ENCODE results near the gene SH3D21.

SH3D21 gene

GRCh38 chr1:36324353-36324703, 18.2 kb downstream of the SH3D21 start:
- Histone ChIP-seq H3K9me3 (ENCODE audit: severe bottlenecking) (no peaks in the 10 kb centered on the region), H3K4me1 (ENCODE audit: insufficient read depth, poor library complexity, severe bottlenecking) (no peaks in the 10 kb centered on the region), H3K4me3 (ENCODE audit: severe bottlenecking) (no peak overlapping the region), H3K27ac (ENCODE audit: poor library complexity, severe bottlenecking) (no peak overlapping the region), H3K36me3 (ENCODE audit: low read depth) (no peaks in the 10 kb centered on the region), H3K27me3 (ENCODE audit: insufficient read depth, poor library complexity, severe bottlenecking) (no peaks in the 10 kb centered on the region)
- no peak for DNase-seq (ENCODE audit: low spot score)
- ATAC-seq (ENCODE audit: low read depth), result no peak
- TF ChIP-seq, protein P1, sequence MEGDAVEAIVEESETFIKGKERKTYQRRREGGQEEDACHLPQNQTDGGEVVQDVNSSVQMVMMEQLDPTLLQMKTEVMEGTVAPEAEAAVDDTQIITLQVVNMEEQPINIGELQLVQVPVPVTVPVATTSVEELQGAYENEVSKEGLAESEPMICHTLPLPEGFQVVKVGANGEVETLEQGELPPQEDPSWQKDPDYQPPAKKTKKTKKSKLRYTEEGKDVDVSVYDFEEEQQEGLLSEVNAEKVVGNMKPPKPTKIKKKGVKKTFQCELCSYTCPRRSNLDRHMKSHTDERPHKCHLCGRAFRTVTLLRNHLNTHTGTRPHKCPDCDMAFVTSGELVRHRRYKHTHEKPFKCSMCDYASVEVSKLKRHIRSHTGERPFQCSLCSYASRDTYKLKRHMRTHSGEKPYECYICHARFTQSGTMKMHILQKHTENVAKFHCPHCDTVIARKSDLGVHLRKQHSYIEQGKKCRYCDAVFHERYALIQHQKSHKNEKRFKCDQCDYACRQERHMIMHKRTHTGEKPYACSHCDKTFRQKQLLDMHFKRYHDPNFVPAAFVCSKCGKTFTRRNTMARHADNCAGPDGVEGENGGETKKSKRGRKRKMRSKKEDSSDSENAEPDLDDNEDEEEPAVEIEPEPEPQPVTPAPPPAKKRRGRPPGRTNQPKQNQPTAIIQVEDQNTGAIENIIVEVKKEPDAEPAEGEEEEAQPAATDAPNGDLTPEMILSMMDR (IDR thresholded peaks at IDR 0.05; ENCODE audit: poor library complexity, severe bottlenecking), result no peak

DNA sequence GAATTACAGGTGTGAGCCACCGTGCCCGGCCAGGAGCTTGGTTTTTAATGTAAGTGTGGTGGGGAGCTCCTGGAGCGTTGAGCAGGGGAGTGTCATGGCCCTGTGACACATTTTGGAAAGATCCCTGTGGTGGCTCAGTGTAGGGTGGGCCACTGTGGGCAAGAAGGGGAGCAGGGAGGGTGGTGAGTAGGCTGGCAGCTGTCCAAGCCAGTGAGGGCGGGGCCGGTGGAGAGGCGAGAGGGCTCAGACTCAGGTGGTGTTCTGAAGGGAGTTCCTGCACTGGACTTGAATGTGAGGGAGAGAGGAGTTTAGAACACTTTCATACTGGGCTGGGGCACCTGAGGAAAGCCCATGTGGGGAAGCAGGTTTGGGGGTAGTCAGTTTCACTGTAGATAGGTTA, 20.3 kb downstream of the SH3D21 start:
- peak; percentile 8; the same call in 1 of the 3 replicates for ATAC-seq (ENCODE audit: low read depth)
- H3K4me1 ChIP-seq (ENCODE audit: insufficient read depth, poor library complexity, severe bottlenecking), result no peaks in the 10 kb centered on the region

GRCh38 chr1:36327421-36328087, 21.4 kb downstream of the SH3D21 start:
- Histone ChIP-seq H3K4me1 (ENCODE audit: insufficient read depth, poor library complexity, severe bottlenecking) (no peaks in the 10 kb centered on the region), H3K36me3 (ENCODE audit: low read depth) (no peaks in the 10 kb centered on the region), H3K27me3 (ENCODE audit: insufficient read depth, poor library complexity, severe bottlenecking) (no peaks in the 10 kb centered on the region), H3K4me3 (ENCODE audit: severe bottlenecking) (no peak overlapping the region), H3K9me3 (ENCODE audit: severe bottlenecking) (no peaks in the 10 kb centered on the region), H3K27ac (ENCODE audit: poor library complexity, severe bottlenecking) (no peak overlapping the region)
- DNase-seq (ENCODE audit: low spot score) (no peak), ATAC-seq (ENCODE audit: low read depth) (peak; percentile 44)
- TF ChIP-seq, protein P1 (IDR thresholded peaks at IDR 0.05; ENCODE audit: poor library complexity, severe bottlenecking), result no peak

More for the DNA sequence above, 20.3 kb downstream of the SH3D21 start:
- no peaks in the 10 kb centered on the region for H3K27me3 ChIP-seq (ENCODE audit: insufficient read depth, poor library complexity, severe bottlenecking)
- H3K4me3 ChIP-seq (ENCODE audit: severe bottlenecking), result no peak overlapping the region
- no peaks in the 10 kb centered on the region for H3K36me3 ChIP-seq (ENCODE audit: low read depth)
- TF ChIP-seq, protein P1 (IDR thresholded peaks at IDR 0.05; ENCODE audit: poor library complexity, severe bottlenecking), result no peak
- H3K9me3 ChIP-seq (ENCODE audit: severe bottlenecking), result no peaks in the 10 kb centered on the region
- DNase-seq (ENCODE audit: low spot score), result no peak
- no peak overlapping the region for H3K27ac ChIP-seq (ENCODE audit: poor library complexity, severe bottlenecking)

GRCh38 chr1:36328088-36328480, 21.9 kb downstream of the SH3D21 start:
- ATAC-seq (ENCODE audit: low read depth), result no peak

DNA sequence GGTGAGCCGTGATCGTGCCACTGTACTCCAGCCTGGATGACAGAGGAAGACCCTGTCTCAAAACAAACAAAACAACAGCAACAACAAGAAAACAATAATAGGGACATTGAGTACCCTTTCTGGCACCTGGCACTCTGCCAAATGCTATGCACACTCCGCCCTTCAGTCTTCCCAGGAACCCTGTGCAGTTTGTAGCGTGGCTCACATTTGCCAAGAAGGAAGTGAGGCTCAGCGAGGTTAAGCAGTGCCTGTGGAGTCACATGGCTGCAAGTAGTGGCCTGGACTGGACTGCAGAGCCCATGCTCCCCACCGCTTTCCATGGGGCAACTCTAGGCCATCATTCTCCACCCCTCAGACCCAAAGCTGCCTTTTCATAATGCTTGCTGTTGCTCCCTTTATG, 22.5 kb downstream of the SH3D21 start:
- Histone ChIP-seq H3K9me3 (ENCODE audit: severe bottlenecking) (no peaks in the 10 kb centered on the region), H3K27ac (ENCODE audit: poor library complexity, severe bottlenecking) (no peak overlapping the region), H3K4me1 (ENCODE audit: insufficient read depth, poor library complexity, severe bottlenecking) (no peaks in the 10 kb centered on the region), H3K4me3 (ENCODE audit: severe bottlenecking) (no peak overlapping the region), H3K36me3 (ENCODE audit: low read depth) (no peaks in the 10 kb centered on the region), H3K27me3 (ENCODE audit: insufficient read depth, poor library complexity, severe bottlenecking) (no peaks in the 10 kb centered on the region)
- DNase-seq (ENCODE audit: low spot score), result no peak
- TF ChIP-seq, protein P1 (IDR thresholded peaks at IDR 0.05; ENCODE audit: poor library complexity, severe bottlenecking), result no peak
- no peak for ATAC-seq (ENCODE audit: low read depth)

More at GRCh38 chr1:36328088-36328480, 21.9 kb downstream of the SH3D21 start:
- TF ChIP-seq, protein P1 (IDR thresholded peaks at IDR 0.05; ENCODE audit: poor library complexity, severe bottlenecking), result no peak
- no peak overlapping the region for H3K27ac ChIP-seq (ENCODE audit: poor library complexity, severe bottlenecking)
- no peaks in the 10 kb centered on the region for H3K27me3 ChIP-seq (ENCODE audit: insufficient read depth, poor library complexity, severe bottlenecking)
- no peaks in the 10 kb centered on the region for H3K9me3 ChIP-seq (ENCODE audit: severe bottlenecking)
- DNase-seq (ENCODE audit: low spot score), result no peak
- no peaks in the 10 kb centered on the region for H3K36me3 ChIP-seq (ENCODE audit: low read depth)
- H3K4me1 ChIP-seq (ENCODE audit: insufficient read depth, poor library complexity, severe bottlenecking), result no peaks in the 10 kb centered on the region
- H3K4me3 ChIP-seq (ENCODE audit: severe bottlenecking), result no peak overlapping the region

Measured in RWPE2 (cell line).